Epithelial cell of esophagus (primary cell): Measurements from ENCODE around the gene OR2AK2.

Experiments used
- DNase-seq: peaks from one replicate; pipeline ENCODE4 v3.0.0; 2010; ENCODE audit warnings: low read depth
- H3K4me3 ChIP-seq: 2 replicates; pipeline ENCODE4 v1.5.1; 2011; ENCODE audit warnings: mild to moderate bottlenecking, low read length, control low read depth
- TF ChIP-seq, protein P1 (sequence below): IDR thresholded peaks from 2 replicates; pipeline ENCODE4 v1.5.1; 2011; ENCODE audit warnings: low read depth, mild to moderate bottlenecking, low read length, control low read depth, inconsistent platforms; ENCODE audit not compliant: insufficient read depth; ENCODE audit errors: missing control alignments

OR2AK2 gene, protein sequence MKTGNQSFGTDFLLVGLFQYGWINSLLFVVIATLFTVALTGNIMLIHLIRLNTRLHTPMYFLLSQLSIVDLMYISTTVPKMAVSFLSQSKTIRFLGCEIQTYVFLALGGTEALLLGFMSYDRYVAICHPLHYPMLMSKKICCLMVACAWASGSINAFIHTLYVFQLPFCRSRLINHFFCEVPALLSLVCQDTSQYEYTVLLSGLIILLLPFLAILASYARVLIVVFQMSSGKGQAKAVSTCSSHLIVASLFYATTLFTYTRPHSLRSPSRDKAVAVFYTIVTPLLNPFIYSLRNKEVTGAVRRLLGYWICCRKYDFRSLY

DNA sequence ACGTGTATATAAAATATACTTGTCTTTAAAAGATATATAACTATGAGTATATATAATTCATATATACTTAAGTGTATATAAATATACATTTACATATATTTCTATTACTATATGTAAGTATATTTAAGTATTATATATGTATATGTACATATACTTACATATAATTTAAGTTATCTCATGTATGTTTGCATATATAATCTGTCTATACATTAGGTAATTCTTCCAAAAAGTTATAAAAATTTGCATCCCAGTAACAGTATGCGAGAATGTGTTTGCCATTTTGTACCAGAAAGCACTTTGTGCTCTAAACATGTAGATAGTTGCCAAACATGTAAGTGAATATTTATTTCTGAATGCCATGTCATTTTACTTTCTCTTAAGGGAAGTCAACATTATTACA, at the start of gene OR2AK2:
OR2AK2 (plus strand) TSS at position 301 of the 400 bp plus-strand sequence. CDS start 144 bp downstream, outside the sequence.
- TF ChIP-seq, protein P1, sequence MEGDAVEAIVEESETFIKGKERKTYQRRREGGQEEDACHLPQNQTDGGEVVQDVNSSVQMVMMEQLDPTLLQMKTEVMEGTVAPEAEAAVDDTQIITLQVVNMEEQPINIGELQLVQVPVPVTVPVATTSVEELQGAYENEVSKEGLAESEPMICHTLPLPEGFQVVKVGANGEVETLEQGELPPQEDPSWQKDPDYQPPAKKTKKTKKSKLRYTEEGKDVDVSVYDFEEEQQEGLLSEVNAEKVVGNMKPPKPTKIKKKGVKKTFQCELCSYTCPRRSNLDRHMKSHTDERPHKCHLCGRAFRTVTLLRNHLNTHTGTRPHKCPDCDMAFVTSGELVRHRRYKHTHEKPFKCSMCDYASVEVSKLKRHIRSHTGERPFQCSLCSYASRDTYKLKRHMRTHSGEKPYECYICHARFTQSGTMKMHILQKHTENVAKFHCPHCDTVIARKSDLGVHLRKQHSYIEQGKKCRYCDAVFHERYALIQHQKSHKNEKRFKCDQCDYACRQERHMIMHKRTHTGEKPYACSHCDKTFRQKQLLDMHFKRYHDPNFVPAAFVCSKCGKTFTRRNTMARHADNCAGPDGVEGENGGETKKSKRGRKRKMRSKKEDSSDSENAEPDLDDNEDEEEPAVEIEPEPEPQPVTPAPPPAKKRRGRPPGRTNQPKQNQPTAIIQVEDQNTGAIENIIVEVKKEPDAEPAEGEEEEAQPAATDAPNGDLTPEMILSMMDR: no peak
- no peak within 1 kb of the TSS for H3K4me3 ChIP-seq
- no peak for DNase-seq

DNA sequence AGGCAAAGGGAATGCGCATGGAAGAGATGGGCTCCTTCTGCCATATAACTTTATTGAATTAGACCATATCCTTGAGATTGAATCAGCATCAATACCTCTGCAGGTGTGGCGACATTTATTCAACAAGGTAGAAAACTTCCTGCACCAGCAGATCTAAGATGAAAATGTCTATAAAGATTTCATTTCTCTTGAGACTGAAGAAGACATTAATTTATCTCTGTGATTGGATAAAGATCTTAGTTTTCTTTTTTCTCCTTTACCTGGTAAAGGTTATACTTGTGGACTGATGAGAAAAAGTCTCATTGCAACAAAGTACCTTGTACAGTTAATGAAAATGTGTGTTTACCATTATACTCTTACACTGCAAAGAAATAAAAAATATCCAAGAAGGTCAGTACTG, 45.1 kb upstream of the OR2AK2 start, which contains the start of gene OR2T8:
OR2T8 (plus strand) TSS at position 301 of the 400 bp plus-strand sequence. CDS start 766 bp downstream, outside the sequence.
- no peak within 1 kb of the TSS for H3K4me3 ChIP-seq
- TF ChIP-seq, protein P1: no peak
- DNase-seq: no peak

DNA sequence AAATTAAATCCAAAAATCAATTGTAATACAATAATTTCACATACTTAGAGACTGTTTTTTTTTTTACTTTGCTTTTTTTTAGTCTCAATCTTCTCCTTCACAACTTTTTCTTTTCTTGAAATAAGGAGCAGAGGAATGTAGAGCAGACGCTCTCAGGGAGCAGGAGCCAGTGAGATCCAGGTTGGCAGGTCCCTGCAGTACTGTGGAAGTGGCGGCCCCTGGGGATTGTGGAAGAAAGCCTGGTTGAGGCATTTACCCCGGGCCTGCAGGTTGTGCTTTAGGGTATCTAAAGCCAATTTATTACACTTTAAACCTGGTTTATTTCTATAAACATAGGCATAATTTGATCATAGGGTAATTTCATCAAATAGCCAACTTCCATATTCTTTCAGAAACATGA, 41.1 kb upstream of the OR2AK2 start:
- H3K4me3 ChIP-seq: no peak overlapping the region
- DNase-seq: no peak
- TF ChIP-seq, protein P1: no peak

DNA sequence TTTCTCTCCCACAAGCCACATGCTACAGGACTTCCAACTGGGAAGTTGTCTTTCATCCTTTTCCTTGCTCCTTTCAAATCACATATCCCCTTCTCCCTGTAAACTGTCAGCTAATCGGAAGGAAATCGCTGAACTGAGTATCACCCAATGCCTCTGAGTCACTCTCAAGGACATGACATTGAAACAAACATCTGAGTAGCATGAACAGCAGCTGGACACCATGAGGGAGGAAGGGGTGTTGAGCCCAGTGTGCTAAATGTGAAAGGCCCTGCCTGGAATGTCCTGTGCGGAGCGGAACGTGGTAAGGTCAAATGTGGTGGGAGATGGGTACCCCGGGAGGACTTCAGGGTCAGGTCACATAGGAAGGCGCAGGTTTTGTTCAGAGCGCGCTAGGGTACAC, 40.2 kb upstream of the OR2AK2 start, which contains the start of gene OR2AJ1:
OR2AJ1 (plus strand) TSS at position 22 of the 400 bp plus-strand sequence. CDS start 8,880 bp downstream, outside the sequence.
- TF ChIP-seq, protein P1: no peak
- DNase-seq: no peak
- H3K4me3 ChIP-seq: no peak within 1 kb of the TSS

DNA sequence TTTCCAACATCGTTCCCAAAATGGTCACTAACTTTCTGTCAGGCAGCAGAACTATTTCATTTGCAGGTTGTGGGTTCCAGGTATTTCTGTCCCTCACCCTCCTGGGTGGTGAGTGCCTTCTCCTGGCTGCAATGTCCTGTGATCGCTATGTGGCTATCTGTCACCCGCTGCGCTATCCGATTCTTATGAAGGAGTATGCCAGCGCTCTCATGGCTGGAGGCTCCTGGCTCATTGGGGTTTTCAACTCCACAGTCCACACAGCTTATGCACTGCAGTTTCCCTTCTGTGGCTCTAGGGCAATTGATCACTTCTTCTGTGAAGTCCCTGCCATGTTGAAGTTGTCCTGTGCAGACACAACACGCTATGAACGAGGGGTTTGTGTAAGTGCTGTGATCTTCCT, 31.0 kb upstream of the OR2AK2 start:
- DNase-seq: no peak
- H3K4me3 ChIP-seq: no peak overlapping the region
- TF ChIP-seq, protein P1: no peak

DNA sequence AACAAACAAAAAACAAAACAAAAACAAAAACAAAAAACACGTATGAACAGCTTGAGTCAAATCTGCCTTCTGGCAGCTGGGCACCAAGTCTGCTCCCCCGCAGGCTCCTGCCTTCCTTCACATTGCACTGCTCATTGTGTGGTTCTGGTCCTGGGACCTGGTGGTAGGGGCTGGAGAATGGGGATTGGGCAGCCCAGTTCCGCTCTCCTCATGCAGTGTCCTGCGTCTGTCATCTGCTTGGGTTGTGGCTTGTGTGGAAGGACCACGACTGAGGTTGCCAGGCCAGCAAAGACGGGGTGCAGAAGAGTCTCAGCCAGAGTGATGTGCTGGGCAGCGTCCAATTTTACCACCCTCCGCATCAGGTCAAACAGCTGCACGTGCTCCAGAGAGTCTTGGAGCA, 29.3 kb upstream of the OR2AK2 start:
- TF ChIP-seq, protein P1: no peak
- DNase-seq: no peak
- H3K4me3 ChIP-seq: no peak overlapping the region

DNA sequence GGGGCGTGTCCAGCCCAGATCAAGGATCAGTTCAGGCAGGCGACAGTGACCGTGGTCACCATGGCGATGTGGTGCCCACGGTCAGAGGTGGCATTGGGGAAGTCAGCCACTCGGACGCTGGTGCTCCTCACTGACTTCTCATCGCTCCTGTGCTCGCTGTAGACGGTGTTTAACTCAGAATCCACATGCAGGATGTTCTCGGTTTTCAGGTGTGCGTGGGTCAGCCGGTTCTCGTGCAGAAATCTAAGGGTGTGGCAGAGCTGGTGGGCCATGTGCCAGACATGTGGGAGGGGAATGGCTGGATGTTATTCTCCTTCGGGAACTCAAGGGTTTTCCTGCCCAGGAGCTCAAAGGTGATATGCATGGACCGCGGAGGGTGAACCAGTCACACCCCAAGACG, 28.6 kb upstream of the OR2AK2 start:
- TF ChIP-seq, protein P1: no peak
- no peak overlapping the region for H3K4me3 ChIP-seq
- no peak for DNase-seq
